Airway epithelial cell (primary cell): ENCODE data around the gene CLCN2. TPM values are rescaled to one million over a fixed set of nuclear protein-coding genes. Genes with fewer than 3 reads are reported as not detected.

ENCODE experiments used
- total RNA-seq: library from RNA; depleted of rRNA; stranded (reverse); fragments of >200 nt; gene quantifications from 2 replicates; pipeline ENCODE4 v1.2.3, GENCODE V29; 2015

Gene CLCN2
- 6.4 and 7.9 TPM in 2 replicates for total RNA-seq

DNA sequence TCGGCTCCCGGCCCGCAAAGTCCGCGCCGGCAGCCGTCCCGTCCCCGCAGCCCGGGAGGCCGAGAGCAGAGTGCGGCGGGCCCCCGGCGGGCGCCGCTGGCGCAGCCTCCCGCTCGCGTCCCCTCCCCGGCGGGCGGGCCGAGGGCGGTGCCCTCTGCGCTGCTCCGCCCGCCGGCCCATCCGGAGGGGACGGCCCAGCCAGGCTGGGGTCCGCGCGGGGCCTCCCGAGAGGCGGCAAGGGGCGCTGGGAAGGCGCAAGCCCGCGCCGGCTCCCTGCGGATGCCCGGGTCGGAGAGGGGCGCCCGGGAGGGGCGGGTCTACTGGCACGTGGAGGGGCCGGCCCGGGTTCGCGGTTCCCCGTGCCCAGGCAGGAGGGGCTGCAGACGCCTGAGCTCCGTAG lies at the start of gene CLCN2, which contains the start of gene POLR2H:
CLCN2 (minus strand) TSS at position 74 of the 400 bp plus-strand sequence. CDS start 126 bp downstream, outside the sequence.
POLR2H (plus strand) TSS at position 179 of the 400 bp plus-strand sequence. CDS start 1,783 bp downstream, outside the sequence.

DNA sequence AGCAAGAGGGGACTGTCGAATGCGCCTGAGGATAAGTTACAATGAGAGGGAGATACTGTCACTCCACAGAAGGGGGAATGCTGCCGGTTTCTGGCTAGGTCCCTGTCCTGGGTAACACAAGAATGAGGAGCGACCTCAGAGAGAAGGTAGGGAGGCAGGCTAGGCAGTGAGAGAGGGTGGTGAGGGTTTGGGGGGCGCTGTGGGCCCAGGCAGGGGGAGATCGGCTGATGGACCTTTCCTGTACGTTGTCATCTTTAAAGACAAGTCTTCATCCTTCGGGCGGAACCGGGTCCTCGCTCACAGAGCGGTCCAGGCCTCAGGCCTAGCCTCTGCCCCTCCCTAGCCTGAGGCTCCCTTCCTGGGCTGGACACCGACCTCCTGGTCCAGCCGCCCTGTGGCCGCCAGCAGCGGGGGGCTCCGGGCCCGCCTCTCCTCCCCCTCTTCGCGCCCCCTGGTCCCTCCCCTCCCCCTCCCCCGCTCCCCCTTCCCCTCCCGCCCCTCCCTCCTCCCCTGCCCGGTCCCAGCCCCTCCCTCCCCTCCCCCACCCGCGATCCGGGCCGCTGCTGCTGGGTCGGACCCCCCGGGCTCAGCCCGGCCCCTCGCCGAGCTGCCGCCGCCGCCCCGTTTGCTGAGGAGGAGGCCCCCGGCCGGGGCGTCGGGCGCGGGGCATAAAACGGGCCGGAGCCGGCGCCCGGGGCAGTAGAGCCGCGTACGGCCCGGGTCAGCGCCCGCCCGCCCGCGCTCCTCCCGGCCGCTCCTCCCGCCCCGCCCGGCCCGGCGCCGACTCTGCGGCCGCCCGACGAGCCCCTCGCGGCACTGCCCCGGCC lies 18.2 kb upstream of the CLCN2 start, which contains the start of gene CHRD:
CHRD (plus strand) TSS at position 697 of the 827 bp plus-strand sequence. CDS start 265 bp downstream, outside the sequence.

DNA sequence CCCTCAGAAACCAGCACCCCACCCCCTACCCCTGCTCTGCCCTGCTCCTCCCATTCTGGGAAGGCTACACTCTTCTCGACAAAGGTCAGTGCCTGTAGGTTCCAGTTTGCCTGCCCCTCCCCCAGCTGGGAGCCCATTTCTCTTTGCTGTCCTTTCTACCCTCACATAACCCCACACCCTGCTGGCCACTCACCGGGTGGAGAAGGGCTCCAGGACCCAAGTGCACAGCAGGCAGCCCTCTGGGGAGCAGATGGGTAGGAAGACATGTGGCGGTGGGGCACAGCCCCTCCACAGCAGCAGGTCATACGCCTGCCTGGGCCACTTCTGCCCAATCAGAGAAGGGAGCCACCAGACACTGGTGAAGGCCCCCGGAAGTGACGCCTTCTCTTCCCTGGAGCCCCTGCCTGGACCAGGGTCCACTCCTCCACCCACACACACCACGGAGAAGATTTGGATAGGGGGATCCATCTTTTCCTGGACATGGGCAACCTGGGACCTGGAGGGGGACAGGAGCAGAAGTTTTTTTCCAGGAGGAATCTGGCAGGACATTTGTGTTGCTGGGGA lies 16.6 kb upstream of the CLCN2 start, which contains the start of gene THPO:
THPO (minus strand) TSS at position 326 of the 564 bp plus-strand sequence. CDS start 1,948 bp downstream, outside the sequence.

DNA sequence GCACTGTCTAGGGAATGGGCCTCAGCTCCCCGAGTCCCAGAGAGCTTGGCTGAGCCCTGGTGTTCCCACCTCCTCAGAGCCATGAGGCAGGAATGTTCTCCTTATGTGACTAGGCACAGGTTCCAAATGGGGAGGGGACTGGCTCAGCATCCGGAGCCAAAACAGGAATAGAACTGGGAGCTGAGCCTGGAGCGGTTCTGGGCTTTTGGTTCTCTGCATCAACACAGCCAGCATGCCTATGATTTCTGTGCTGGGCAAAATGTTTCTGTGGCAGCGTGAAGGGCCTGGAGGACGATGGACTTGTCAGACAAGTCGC lies 24.0 kb downstream of the CLCN2 start, which contains the start of gene FAM131A:
FAM131A (plus strand) TSS at position 202 of the 316 bp plus-strand sequence; CDS start at position 233, 31 bp downstream.

DNA sequence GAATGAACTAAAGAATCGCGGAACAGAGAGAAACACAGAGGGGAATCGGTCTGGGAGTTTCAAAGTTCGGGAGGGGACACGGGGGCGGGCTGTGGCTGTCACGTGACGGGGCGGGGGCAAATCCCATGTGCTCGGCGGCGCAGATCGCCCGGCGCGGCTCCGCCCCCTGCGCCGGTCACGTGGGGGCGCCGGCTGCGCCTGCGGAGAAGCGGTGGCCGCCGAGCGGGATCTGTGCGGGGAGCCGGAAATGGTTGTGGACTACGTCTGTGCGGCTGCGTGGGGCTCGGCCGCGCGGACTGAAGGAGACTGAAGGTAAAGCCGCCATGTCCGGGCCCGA lies 47.1 kb downstream of the CLCN2 start, which contains the start of gene EIF4G1:
EIF4G1 (plus strand) TSS at position 244 of the 337 bp plus-strand sequence. CDS start 1,191 bp downstream, outside the sequence.

DNA sequence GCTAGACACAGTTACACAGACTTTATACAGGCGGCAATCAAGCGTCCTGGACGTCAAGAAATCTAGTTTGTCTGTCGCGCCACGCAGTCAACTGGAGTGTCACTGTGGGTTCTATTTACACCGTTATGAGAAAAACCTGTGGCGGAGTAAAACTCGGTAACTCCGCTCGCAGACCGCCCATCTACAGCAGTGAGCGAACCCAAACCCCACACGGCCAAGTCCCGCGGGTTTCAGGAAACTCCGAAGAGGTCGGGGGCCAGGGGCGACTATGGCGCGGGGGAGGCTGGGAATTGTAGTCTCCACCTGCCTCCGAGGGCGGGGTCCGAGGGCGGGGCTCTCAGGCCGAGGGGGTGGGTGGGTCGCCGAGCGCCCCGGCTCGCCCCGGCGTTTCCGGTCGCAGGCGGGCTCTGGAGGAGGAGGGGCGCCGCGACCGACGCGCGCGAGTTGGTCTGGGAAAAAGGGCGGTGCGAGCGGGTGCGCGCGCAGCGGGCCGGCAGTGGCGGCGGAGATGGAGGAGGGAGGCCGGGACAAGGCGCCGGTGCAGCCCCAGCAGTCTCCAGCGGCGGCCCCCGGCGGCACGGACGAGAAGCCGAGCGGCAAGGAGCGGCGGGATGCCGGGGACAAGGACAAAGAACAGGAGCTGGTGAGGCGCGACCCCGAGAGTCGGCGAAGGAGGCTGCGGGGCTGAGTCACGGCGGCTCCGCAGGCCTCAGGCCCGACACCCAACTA lies 62.5 kb downstream of the CLCN2 start, which contains the start of gene PSMD2:
PSMD2 (plus strand) TSS at position 483 of the 729 bp plus-strand sequence; CDS start at position 509, 26 bp downstream.

Other genes with a start within 250 kb of the CLCN2 start
- gene EIF2B5, start 226.2 kb downstream of the CLCN2 start, total RNA-seq: 25.4 and 40.7 TPM in 2 replicates
- 21.9 and 30.9 TPM in 2 replicates for gene DVL3, start 206.2 kb downstream of the CLCN2 start, total RNA-seq
- gene AP2M1, start 186.8 kb downstream of the CLCN2 start, total RNA-seq: 249 and 343 TPM in 2 replicates
- 37.8 and 40.1 TPM in 2 replicates for gene ABCF3, start 175.4 kb downstream of the CLCN2 start, total RNA-seq
- not detected in 2 replicates for gene VWA5B2, start 132.0 kb downstream of the CLCN2 start, total RNA-seq
- gene ALG3, start 112.6 kb downstream of the CLCN2 start, total RNA-seq: 82.5 and 89.1 TPM in 2 replicates
- 16.6 and 19.6 TPM in 2 replicates for gene EEF1AKMT4, start 111.9 kb downstream of the CLCN2 start, total RNA-seq
- 0.07 TPM in 1 of 2 replicates, not detected in the other for gene CAMK2N2, start 100.1 kb downstream of the CLCN2 start, total RNA-seq
- gene ECE2, start 85.6 kb downstream of the CLCN2 start, total RNA-seq: not detected in 2 replicates
- 478 and 595 TPM in 2 replicates for gene PSMD2, start 62.4 kb downstream of the CLCN2 start, total RNA-seq
- gene EIF4G1, start 47.0 kb downstream of the CLCN2 start, total RNA-seq: 479 and 515 TPM in 2 replicates
- gene FAM131A, start 24.0 kb downstream of the CLCN2 start, total RNA-seq: 24.9 and 36.7 TPM in 2 replicates
- gene POLR2H, start 105 bp upstream of the CLCN2 start, total RNA-seq: 114 and 182 TPM in 2 replicates
- not detected in 2 replicates for gene THPO, start 16.6 kb upstream of the CLCN2 start, total RNA-seq
- not detected in 2 replicates for gene CHRD, start 18.4 kb upstream of the CLCN2 start, total RNA-seq
- gene EPHB3, start 200.2 kb upstream of the CLCN2 start, total RNA-seq: 12.3 and 23.4 TPM in 2 replicates